Measurements from ENCODE around the gene VSIG10L2. TPM values are rescaled to one million over a fixed set of nuclear protein-coding genes. Genes with fewer than 3 reads are reported as not detected.

VSIG10L2 gene
- total RNA-seq, 1 donor from 2014 or later: not detected

DNA sequence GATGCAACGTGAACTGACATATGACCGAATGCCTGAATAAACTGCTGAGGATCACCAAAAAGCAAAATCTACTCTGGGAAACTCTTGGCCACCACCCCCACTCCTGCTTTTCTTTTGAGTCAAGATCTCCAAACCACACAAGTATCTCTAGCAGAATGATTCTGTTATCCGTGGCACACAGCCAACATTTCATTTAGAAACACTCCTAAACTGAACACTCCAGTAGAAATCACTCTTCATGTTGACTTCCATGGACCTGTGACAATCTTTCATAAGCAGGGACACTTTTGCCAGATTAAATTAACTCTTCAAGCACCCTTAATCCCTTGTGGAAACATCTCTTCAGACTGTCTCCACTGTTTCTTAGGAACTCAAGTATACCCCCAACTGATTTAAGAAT is 44.4 kb downstream of the VSIG10L2 start:
- H3K4me3 ChIP-seq (ENCODE audit: low read depth, low read length): no peak overlapping the region
- no peak for DNase-seq (ENCODE audit: low read depth)
- TF ChIP-seq, protein P1, sequence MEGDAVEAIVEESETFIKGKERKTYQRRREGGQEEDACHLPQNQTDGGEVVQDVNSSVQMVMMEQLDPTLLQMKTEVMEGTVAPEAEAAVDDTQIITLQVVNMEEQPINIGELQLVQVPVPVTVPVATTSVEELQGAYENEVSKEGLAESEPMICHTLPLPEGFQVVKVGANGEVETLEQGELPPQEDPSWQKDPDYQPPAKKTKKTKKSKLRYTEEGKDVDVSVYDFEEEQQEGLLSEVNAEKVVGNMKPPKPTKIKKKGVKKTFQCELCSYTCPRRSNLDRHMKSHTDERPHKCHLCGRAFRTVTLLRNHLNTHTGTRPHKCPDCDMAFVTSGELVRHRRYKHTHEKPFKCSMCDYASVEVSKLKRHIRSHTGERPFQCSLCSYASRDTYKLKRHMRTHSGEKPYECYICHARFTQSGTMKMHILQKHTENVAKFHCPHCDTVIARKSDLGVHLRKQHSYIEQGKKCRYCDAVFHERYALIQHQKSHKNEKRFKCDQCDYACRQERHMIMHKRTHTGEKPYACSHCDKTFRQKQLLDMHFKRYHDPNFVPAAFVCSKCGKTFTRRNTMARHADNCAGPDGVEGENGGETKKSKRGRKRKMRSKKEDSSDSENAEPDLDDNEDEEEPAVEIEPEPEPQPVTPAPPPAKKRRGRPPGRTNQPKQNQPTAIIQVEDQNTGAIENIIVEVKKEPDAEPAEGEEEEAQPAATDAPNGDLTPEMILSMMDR (conservative IDR thresholded peaks at IDR 0.05; ENCODE audit: low read depth, low read length): no peak

DNA sequence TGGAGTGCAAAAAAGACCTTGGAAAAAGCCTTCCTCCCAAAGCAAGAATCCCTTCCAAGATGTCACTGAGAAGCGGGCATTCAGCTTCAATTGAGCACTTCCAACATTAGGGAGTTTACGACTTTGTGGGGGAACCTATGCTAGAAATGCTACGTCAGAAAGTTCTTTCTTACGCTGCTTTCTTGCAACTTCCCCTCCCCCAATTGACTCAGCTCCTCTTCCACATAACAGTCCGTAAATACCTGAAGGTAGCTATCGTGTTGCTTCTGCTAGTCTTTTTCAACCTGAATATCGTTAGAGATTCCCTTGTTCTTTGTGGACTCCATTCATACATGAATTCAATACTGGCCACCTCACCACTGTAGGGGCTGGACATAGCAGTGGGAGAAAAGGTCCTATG is 47.0 kb downstream of the VSIG10L2 start:
- no peak overlapping the region for H3K4me3 ChIP-seq (ENCODE audit: low read depth, low read length)
- TF ChIP-seq, protein P1 (conservative IDR thresholded peaks at IDR 0.05; ENCODE audit: low read depth, low read length): no peak
- DNase-seq (ENCODE audit: low read depth): no peak

DNA sequence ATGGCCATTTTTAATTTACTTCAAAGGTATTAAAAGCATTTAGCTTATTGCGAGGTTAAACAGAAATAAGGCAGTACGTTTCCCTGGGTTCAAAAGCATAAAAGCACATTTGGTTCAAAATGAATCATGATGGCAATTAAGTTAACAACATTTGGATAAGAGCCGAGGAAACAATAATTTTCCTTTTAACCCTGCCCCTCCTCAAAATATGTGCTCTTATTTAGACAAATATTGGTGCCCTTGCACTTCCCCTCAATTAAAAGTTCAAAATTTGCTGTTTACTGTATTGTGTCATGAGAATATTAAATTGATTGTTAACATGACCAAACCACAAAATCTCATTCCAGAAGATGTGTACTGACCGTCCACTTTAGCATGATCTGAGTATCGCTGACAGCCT is 48.7 kb downstream of the VSIG10L2 start:
- DNase-seq (ENCODE audit: low read depth): no peak
- TF ChIP-seq, protein P1 (conservative IDR thresholded peaks at IDR 0.05; ENCODE audit: low read depth, low read length): no peak
- no peak overlapping the region for H3K4me3 ChIP-seq (ENCODE audit: low read depth, low read length)

DNA sequence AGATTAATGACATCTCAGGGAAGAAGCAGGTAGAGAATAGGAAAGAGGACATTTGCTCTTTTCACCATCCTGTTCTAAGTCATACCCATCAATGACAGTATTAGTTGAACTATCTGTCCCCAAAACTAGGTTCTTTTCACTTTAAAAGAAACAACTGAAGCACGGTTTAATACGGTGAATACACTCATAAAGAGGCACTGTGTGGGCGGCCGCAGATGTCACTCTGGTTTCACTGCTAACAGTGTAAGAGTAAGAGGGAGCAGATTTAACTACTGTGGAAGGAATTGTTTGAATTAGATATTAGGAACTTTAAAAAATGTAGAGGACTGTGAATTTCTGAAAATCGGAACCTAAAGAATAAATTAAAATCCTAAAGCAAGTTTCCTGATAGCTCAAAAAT is 49.5 kb downstream of the VSIG10L2 start:
- no peak overlapping the region for H3K4me3 ChIP-seq (ENCODE audit: low read depth, low read length)
- TF ChIP-seq, protein P1 (conservative IDR thresholded peaks at IDR 0.05; ENCODE audit: low read depth, low read length): no peak
- DNase-seq (ENCODE audit: low read depth): no peak

DNA sequence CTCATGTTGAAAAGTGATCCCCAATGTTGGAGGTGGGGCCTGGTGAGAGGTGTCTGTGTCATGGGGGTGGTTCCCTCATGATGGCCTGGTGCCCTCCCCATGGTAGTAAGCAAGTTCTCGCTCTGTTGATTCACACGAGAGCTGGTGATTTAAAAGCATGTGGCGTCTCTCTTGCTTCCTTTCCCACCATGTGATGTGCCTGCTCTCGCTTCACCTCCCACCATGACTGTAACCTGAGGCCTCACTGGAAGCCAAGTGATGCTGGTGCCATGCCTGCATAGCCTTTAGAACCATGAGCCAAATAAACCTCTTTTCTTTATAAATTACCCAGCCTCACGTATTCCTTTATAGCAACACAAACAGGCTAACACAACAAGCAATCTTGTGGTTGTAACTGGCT is 52.4 kb downstream of the VSIG10L2 start:
- no peak for DNase-seq (ENCODE audit: low read depth)
- TF ChIP-seq, protein P1 (conservative IDR thresholded peaks at IDR 0.05; ENCODE audit: low read depth, low read length): no peak
- no peak overlapping the region for H3K4me3 ChIP-seq (ENCODE audit: low read depth, low read length)

DNA sequence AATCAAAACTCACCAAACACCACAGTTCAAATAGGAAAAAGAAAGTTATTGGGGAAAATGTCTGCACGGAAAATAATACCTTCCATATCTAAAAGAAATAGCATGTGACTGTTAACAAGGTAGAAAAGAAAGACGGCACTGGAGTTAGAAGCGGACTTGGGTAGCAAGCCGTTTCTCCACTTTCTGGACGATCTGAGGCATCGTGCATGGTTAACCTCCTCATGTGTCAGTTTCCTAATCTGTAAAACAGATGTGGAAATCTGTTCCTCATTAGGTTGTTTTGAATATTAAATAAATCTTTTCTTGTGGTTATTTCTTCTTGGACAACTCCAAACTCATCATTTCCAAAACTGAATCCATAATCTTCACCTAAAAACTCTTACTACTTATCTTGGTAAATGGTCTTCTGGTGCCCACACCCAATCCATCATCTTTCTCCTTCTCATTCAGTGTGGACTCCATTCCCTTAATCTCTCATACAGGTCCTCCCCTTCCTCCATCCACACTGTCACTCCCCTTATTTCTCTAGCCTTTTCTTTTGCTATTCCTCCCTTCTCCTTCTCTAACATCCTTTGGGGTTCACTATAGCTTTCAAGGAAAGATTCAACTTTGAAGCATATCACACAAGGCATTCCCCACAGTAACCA is 53.5 kb downstream of the VSIG10L2 start:
- no peak overlapping the region for H3K4me3 ChIP-seq (ENCODE audit: low read depth, low read length)
- DNase-seq (ENCODE audit: low read depth): no peak
- TF ChIP-seq, protein P1 (conservative IDR thresholded peaks at IDR 0.05; ENCODE audit: low read depth, low read length): no peak

DNA sequence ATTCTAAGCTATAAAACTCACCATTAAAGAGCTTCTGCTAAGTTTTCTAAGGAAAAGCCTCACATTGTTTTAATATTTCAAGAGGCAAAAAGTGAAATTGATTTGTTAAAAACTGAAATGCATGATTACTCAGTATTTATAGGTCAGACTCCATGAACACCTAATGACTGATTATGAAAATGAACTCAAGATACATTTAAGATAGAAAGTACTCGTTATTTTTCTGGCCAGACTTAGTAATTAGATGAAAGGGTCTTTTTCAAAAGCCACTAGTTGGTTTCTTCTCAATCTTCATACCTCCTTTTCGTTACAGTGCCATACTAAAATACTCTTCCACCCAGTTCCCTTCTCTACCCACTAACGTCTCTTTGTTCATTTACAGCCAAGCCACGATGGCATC is 56.3 kb downstream of the VSIG10L2 start:
- H3K4me3 ChIP-seq (ENCODE audit: low read depth, low read length): no peak overlapping the region
- TF ChIP-seq, protein P1 (conservative IDR thresholded peaks at IDR 0.05; ENCODE audit: low read depth, low read length): no peak
- DNase-seq (ENCODE audit: low read depth): no peak
